HepG2 (cell line): ENCODE results near the gene KCTD13. TPM values are rescaled to one million over a fixed set of nuclear protein-coding genes. Genes with fewer than 3 reads are reported as not detected.

ENCODE experiments used
- ATAC-seq: fragments of 200-7000 bp; cut with Tn5 transposase; 3 replicates; pipeline ENCODE4 v1.9.1; 2020; ENCODE audit warnings: mild to moderate bottlenecking, moderate library complexity
- BruUV-seq: library from RNA; stranded (reverse); fragments of 400-500 nt; replicated peaks from 2 replicates; lab custom pipeline; 2021; lab: Mats Ljungman, UMichigan
- CTCF ChIA-PET: fragments of 300-600 bp; formaldehyde crosslinking; extraction: SDS; loops from one replicate; lab custom pipeline; 2021; ENCODE audit warnings: low total read pairs, inconsistent platforms, low intra/inter-chr PET ratio; lab: Yijun Ruan, JAX
- POLR2A ChIA-PET: fragments of 350-600 bp; sonication (Branson Sonifier 250); formaldehyde crosslinking; loops from one replicate; lab custom pipeline; 2020; ENCODE audit warnings: antibody characterized with exemption, inconsistent platforms; lab: Yijun Ruan, JAX
- DNase-seq: peaks from one replicate; pipeline ENCODE4 v3.0.0-alpha.2; 2015; ENCODE audit warnings: low spot score
- FAIRE-seq: peaks from 3 replicates; lab custom pipeline; 2011; peaks lifted over from hg19 to GRCh38; lab: Jason Lieb, UNC
- H2AFZ ChIP-seq: one replicate; pipeline ENCODE4 v1.6.1; 2011; ENCODE audit warnings: low read length, inconsistent platforms
- H3K27ac ChIP-seq: fragments of 300-600 bp; 3 replicates; pipeline ENCODE4 v1.8.0; 2011; ENCODE audit warnings: mixed run types, mild to moderate bottlenecking, mixed read lengths, low read length, inconsistent platforms; ENCODE audit not compliant: insufficient read depth; ENCODE audit errors: extremely low read length
- H3K27me3 ChIP-seq, 2 experiments: fragments of 200-600 bp in 1 of 2; 2 replicates in 1 of 2; 3 replicates in 1 of 2; pipeline versions ENCODE4 v1.6.0 to v1.8.0; 2011; ENCODE audit warnings: low read length in 2 of 2, mild to moderate bottlenecking in 2 of 2, moderate library complexity in 2 of 2, inconsistent platforms in 1 of 2; ENCODE audit not compliant: insufficient read depth in 2 of 2, control insufficient read depth in 1 of 2
- H3K36me3 ChIP-seq, 2 experiments: fragments of 200-600 bp in 1 of 2; replicated peaks in 1 of 2; 2 replicates in 1 of 2; 3 replicates in 1 of 2; pipeline versions ENCODE4 v1.5.1 to v1.8.0; 2011; ENCODE audit warnings: low read length in 2 of 2, inconsistent platforms in 1 of 2; ENCODE audit not compliant: insufficient read depth in 2 of 2, control insufficient read depth in 1 of 2
- H3K4me1 ChIP-seq: 2 replicates; pipeline ENCODE4 v1.5.1; 2012; ENCODE audit warnings: low read length, inconsistent platforms; ENCODE audit not compliant: insufficient read depth
- H3K4me2 ChIP-seq: 2 replicates; pipeline ENCODE4 v1.6.0; 2011; ENCODE audit warnings: low read depth, low read length, inconsistent platforms
- H3K4me3 ChIP-seq, 3 experiments: fragments of 200-600 bp in 1 of 3; sonication (generic), shearing (Covaris generic) in 1 of 3; replicated peaks in 1 of 3; 2 replicates each; pipeline ENCODE4 v1.5.1; 2011 to 2016; ENCODE audit warnings: low read length in 3 of 3, inconsistent platforms in 2 of 3, low read depth in 2 of 3, mild to moderate bottlenecking in 2 of 3, control low read depth in 1 of 3, mixed read lengths in 1 of 3; ENCODE audit not compliant: insufficient read depth in 1 of 3
- H3K79me2 ChIP-seq: one replicate; pipeline ENCODE4 v1.6.1; 2011; ENCODE audit warnings: low read length, inconsistent platforms; ENCODE audit not compliant: insufficient read depth
- H3K9ac ChIP-seq: 2 replicates; pipeline ENCODE4 v1.6.0; 2011; ENCODE audit warnings: mild to moderate bottlenecking, low read depth, low read length, inconsistent platforms; ENCODE audit not compliant: insufficient read depth
- H3K9me3 ChIP-seq: 2 replicates; pipeline ENCODE4 v1.5.1; 2012; ENCODE audit warnings: mild to moderate bottlenecking, low read length
- H4K20me1 ChIP-seq: 2 replicates; pipeline ENCODE4 v1.6.0; 2011; ENCODE audit warnings: inconsistent platforms, mild to moderate bottlenecking, low read length, moderate library complexity; ENCODE audit not compliant: insufficient read depth
- AGO2 ChIP-seq: fragments of 200-400 bp; formaldehyde crosslinking; optimal IDR thresholded peaks from 2 replicates; pipeline ENCODE3; 2017; ENCODE audit warnings: mild to moderate bottlenecking, low read depth, low read length, moderate library complexity
- FLYWCH1 ChIP-seq: sonication (generic); formaldehyde crosslinking; IDR thresholded peaks from 2 replicates; pipeline ENCODE4 v1.8.1; 2023; ENCODE audit warnings: mild to moderate bottlenecking, missing genetic modification reagents
- KDM2A ChIP-seq: sonication (generic); formaldehyde crosslinking; IDR thresholded peaks from 2 replicates; pipeline ENCODE4 v1.4.0; 2020; ENCODE audit warnings: low read depth, missing genetic modification reagents, borderline replicate concordance
- MIXL1 ChIP-seq: IDR thresholded peaks from 2 replicates; pipeline ENCODE4 v1.6.1; 2016
- NFE2 ChIP-seq: sonication (generic); formaldehyde crosslinking; IDR thresholded peaks from 2 replicates; pipeline ENCODE4 v1.4.0; 2020; ENCODE audit warnings: missing genetic modification reagents
- RBM22 ChIP-seq: fragments of 200-400 bp; formaldehyde crosslinking; optimal IDR thresholded peaks from 2 replicates; pipeline ENCODE3; 2017; ENCODE audit warnings: mild to moderate bottlenecking, low read length, moderate library complexity
- SUZ12 ChIP-seq: fragments of 150-350 bp; IDR thresholded peaks from 2 replicates; pipeline ENCODE4 v1.6.1; 2014; ENCODE audit warnings: low read depth, low read length
- ZNF530 ChIP-seq: sonication (generic); formaldehyde crosslinking; IDR thresholded peaks from 2 replicates; pipeline ENCODE4 v1.5.0; 2020; ENCODE audit warnings: low read depth, mild to moderate bottlenecking, missing genetic modification reagents
- ZSCAN30 ChIP-seq: sonication (generic); formaldehyde crosslinking; IDR thresholded peaks from 2 replicates; pipeline ENCODE4 v1.5.0; 2020; ENCODE audit warnings: mild to moderate bottlenecking, missing genetic modification reagents
- WGBS: methylation state at CpG from one replicate; pipeline ENCODE4 v1.1.6; 2017; ENCODE audit warnings: low lambda C conversion rate; 5-methylcytosine and 5-hydroxymethylcytosine counted together
- in situ Hi-C: cut with HindIII; loops from 2 replicates; pipeline ENCODE4 v1.10.0; 2017; ENCODE audit warnings: low pct_unique_long_range_greater_than_20kb; ENCODE audit not compliant: extremely low pct_ligation_motif_present
- intact Hi-C: fragments of 100-400 bp; cut with micrococcal nuclease; formaldehyde crosslinking; loops from one replicate; pipeline ENCODE4 v1.10.0; 2022; ENCODE audit not compliant: unreplicated experiment
- polyA plus RNA-seq, 8 experiments: library from polyadenylated mRNA; depleted of rRNA in 3 of 8; stranded (reverse) in 7 of 8; unstranded in 1 of 8; fragments of >200 nt; fragmentation: Illumina TruSeq in 4 of 8; extraction: Trizol in 4 of 8; gene quantifications; 2 replicates each; pipeline versions ENCODE4 v1.2.1 to v1.2.3, GENCODE V29; 2011 to 2016; ENCODE audit warnings: low read depth in 4 of 8, missing spikeins in 1 of 8, mixed read lengths in 1 of 8; ENCODE audit not compliant: insufficient read depth in 1 of 8
- total RNA-seq, 5 experiments: library from RNA; depleted of rRNA; stranded (reverse); fragments of >200 nt; fragmentation: Illumina TruSeq; extraction: Trizol; gene quantifications; 2 replicates each; pipeline ENCODE4 v1.2.3, GENCODE V29; 2016; ENCODE audit warnings: low read depth in 1 of 5
- TF ChIP-seq, protein P1 (sequence below): sonication (generic); formaldehyde crosslinking; IDR thresholded peaks from 2 replicates; pipeline ENCODE4 v1.4.0; 2020; ENCODE audit warnings: missing genetic modification reagents
- TF ChIP-seq, protein P2 (sequence below): sonication (generic); formaldehyde crosslinking; IDR thresholded peaks from 2 replicates; pipeline ENCODE4 v1.4.0; 2020; ENCODE audit warnings: missing genetic modification reagents, borderline replicate concordance
- TF ChIP-seq, protein P3 (sequence below): sonication (generic); formaldehyde crosslinking; IDR thresholded peaks from 2 replicates; pipeline ENCODE4 v1.4.0; 2020; ENCODE audit warnings: missing genetic modification reagents, borderline replicate concordance

Gene KCTD13
- total and polyA plus RNA-seq, 2 of the 13 experiments (the other 11 are each of a cell fraction or from before 2014, with no cell fraction given), result 6.3 to 14.7 TPM

DNA sequence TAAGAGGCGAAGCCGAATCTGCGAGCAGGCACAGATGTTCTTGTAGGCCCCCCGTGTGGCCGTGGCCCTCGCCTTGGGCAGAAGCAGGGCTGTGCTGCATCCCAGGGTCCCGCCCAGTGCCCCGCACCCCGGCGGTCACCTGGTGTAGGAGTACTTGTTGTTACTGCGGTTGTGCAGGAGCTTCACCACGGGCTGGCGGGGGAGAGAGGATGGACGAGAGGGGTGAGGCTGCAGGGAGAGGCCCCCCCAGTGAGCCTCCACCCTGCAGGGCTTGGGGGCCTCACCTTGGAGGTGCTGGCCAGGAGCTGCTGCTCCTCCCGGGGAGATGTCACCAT is 14.4 kb downstream of the KCTD13 start (continued):
- TF ChIP-seq, protein P1, sequence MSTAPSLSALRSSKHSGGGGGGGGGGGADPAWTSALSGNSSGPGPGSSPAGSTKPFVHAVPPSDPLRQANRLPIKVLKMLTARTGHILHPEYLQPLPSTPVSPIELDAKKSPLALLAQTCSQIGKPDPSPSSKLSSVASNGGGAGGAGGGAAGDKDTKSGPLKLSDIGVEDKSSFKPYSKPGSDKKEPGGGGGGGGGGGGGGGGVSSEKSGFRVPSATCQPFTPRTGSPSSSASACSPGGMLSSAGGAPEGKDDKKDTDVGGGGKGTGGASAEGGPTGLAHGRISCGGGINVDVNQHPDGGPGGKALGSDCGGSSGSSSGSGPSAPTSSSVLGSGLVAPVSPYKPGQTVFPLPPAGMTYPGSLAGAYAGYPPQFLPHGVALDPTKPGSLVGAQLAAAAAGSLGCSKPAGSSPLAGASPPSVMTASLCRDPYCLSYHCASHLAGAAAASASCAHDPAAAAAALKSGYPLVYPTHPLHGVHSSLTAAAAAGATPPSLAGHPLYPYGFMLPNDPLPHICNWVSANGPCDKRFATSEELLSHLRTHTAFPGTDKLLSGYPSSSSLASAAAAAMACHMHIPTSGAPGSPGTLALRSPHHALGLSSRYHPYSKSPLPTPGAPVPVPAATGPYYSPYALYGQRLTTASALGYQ (CRISPR knock-in tag), result no peak
- TF ChIP-seq KDM2A (no peak), ZNF530 (CRISPR knock-in tag) (no peak)
- TF ChIP-seq, protein P2, sequence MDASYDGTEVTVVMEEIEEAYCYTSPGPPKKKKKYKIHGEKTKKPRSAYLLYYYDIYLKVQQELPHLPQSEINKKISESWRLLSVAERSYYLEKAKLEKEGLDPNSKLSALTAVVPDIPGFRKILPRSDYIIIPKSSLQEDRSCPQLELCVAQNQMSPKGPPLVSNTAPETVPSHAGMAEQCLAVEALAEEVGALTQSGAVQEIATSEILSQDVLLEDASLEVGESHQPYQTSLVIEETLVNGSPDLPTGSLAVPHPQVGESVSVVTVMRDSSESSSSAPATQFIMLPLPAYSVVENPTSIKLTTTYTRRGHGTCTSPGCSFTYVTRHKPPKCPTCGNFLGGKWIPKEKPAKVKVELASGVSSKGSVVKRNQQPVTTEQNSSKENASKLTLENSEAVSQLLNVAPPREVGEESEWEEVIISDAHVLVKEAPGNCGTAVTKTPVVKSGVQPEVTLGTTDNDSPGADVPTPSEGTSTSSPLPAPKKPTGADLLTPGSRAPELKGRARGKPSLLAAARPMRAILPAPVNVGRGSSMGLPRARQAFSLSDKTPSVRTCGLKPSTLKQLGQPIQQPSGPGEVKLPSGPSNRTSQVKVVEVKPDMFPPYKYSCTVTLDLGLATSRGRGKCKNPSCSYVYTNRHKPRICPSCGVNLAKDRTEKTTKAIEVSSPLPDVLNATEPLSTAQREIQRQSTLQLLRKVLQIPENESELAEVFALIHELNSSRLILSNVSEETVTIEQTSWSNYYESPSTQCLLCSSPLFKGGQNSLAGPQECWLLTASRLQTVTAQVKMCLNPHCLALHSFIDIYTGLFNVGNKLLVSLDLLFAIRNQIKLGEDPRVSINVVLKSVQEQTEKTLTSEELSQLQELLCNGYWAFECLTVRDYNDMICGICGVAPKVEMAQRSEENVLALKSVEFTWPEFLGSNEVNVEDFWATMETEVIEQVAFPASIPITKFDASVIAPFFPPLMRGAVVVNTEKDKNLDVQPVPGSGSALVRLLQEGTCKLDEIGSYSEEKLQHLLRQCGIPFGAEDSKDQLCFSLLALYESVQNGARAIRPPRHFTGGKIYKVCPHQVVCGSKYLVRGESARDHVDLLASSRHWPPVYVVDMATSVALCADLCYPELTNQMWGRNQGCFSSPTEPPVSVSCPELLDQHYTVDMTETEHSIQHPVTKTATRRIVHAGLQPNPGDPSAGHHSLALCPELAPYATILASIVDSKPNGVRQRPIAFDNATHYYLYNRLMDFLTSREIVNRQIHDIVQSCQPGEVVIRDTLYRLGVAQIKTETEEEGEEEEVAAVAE (CRISPR knock-in tag), result no peak

DNA sequence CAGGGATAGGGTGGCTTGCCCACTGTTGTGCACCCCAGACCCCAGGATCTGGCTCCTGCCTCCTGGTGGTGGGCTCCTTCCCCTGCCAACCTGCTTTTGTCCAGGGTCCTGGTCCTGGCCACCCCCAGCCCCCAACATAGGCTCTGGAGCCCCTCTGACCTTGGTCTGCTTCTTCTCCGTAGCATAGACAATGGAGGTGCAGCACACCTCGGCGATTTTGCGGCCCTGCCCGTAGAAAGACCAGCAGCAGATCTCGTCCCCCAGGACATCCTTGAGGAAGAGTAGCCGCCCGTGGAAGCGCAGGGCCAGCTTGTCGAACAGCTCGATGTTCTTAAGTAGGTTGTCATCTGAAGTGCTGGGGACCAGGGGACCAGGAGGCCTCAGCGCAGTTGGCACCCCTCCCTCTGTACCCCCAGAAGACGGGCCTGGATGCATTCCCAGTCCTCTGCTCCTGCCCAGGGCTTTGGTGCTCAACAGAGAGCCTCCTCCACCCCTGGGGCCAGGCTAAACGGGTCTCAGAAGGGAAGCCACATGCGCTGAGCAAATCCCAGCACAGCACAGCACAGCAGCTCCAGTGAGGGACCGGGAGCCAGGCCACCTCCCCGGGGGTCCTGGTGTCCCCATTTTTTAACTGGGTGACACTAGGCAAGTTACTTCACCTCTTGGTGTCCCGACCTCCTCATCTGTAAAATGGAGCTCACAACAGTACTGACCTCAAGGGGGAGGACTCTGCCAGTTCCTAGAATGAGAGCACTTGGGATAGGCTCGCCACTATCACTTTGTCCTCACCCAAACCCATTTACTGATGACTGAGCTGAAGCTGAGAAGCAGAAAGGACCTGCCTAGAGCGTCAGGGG is 15.0 kb downstream of the KCTD13 start:
- FAIRE-seq (no peak), ATAC-seq (peak; percentile 18), DNase-seq (no peak)
- H3K27me3 ChIP-seq, result no peaks in the 10 kb centered on the region
- H3K27ac ChIP-seq, result no peak overlapping the region
- peaks cover 15% of the 10 kb centered on the region for H3K4me1 ChIP-seq
- CTCF ChIA-PET, result no interaction called here
- 88% methylated on average over 20 of the region's 20 CpGs for WGBS
- POLR2A ChIA-PET, result interaction anchor here (0.6 to 6.2 kb wide), 4 partner anchors 10 to 82 kb away, joined by 3 to 49 read pairs (median 8); partner anchors contain the start of genes ASPHD1, KCTD13, SEZ6L2 and TAOK2
- H3K9ac ChIP-seq, result no peak overlapping the region
- intact Hi-C loops, result no loop called here
- in situ Hi-C loops, result no loop called here
- H4K20me1 ChIP-seq, result no peaks in the 10 kb centered on the region
- no peaks in the 10 kb centered on the region for H3K9me3 ChIP-seq
- no peak overlapping the region for H3K4me2 ChIP-seq
- no peak overlapping the region for H2AFZ ChIP-seq
- H3K36me3 ChIP-seq, result no peaks in the 10 kb centered on the region; a peak in 2 of 5 replicates
- no peak overlapping the region for H3K4me3 ChIP-seq
- no TSS peak for BruUV-seq
- no peaks in the 10 kb centered on the region for H3K79me2 ChIP-seq
- no peak for TF ChIP-seq ZSCAN30 (CRISPR knock-in tag)
- no peak for TF ChIP-seq FLYWCH1 (CRISPR knock-in tag)
- TF ChIP-seq SUZ12, result no peak
- TF ChIP-seq NFE2 (CRISPR knock-in tag), result no peak
- peak; percentile 18 for TF ChIP-seq RBM22
- TF ChIP-seq, protein P3, sequence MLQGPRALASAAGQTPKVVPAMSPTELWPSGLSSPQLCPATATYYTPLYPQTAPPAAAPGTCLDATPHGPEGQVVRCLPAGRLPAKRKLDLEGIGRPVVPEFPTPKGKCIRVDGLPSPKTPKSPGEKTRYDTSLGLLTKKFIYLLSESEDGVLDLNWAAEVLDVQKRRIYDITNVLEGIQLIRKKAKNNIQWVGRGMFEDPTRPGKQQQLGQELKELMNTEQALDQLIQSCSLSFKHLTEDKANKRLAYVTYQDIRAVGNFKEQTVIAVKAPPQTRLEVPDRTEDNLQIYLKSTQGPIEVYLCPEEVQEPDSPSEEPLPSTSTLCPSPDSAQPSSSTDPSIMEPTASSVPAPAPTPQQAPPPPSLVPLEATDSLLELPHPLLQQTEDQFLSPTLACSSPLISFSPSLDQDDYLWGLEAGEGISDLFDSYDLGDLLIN (CRISPR knock-in tag), result no peak
- TF ChIP-seq MIXL1 (CRISPR knock-in tag), result no peak
- peak; percentile 34 for TF ChIP-seq AGO2
